Cardiac fibroblast (primary cell): Measurements from ENCODE around the gene SCNN1A.
"Not testable (repeated sequence)": the region's sequence is repeated elsewhere in the genome, so short reads cannot be mapped to it uniquely, and the experiment has no call there.

Experiments
- DNase-seq, 2 donors: peaks; one replicate each; pipeline versions ENCODE4 v3.0.0 to v3.0.0-alpha.2; 2010; ENCODE audit warnings: low read depth in 2 of 2
- H3K4me3 ChIP-seq, 2 donors: replicated peaks in 1 of 2; 1 replicate in 1 of 2; 2 replicates in 1 of 2; pipeline ENCODE4 v1.5.1; 2011; ENCODE audit warnings: low read depth in 2 of 2, low read length in 2 of 2, mild to moderate bottlenecking in 2 of 2, moderate library complexity in 1 of 2
- CTCF ChIP-seq: IDR thresholded peaks from one replicate; pipeline ENCODE4 v1.5.1; 2011; ENCODE audit warnings: low read depth, mild to moderate bottlenecking, low read length, inconsistent platforms

The SCNN1A gene

DNA sequence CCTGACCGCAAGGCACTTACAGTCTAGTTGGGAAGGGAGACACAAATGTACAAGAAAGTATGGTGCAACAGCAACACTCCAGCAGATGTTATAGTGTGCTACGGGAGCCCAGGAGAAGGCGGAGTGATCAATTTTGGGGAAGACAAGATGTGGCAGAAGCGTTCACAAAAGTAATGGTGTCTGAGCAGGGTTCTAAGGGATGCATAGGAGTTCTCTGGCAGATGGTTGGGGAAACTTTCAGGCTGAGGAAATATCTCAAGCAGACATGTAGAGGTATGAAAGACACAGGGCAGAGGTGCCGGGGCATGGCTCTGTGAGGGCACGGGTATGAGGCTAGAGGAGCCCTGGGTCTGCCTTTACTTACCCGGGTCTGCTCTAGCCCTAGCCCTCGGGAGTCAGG lies 28.4 kb downstream of the SCNN1A start:
- no peak for TF ChIP-seq CTCF
- no peak overlapping the region for H3K4me3 ChIP-seq
- DNase-seq = no peak

GRCh38 chr12:6346235-6346832 lies 29.0 kb downstream of the SCNN1A start:
- no peak overlapping the region for H3K4me3 ChIP-seq
- no peak for DNase-seq
- no peak for TF ChIP-seq CTCF

GRCh38 chr12:6345319-6346091 lies 29.9 kb downstream of the SCNN1A start:
- no peak for TF ChIP-seq CTCF
- DNase-seq = peak; percentile 97 to 98
- no peak overlapping the region for H3K4me3 ChIP-seq

DNA sequence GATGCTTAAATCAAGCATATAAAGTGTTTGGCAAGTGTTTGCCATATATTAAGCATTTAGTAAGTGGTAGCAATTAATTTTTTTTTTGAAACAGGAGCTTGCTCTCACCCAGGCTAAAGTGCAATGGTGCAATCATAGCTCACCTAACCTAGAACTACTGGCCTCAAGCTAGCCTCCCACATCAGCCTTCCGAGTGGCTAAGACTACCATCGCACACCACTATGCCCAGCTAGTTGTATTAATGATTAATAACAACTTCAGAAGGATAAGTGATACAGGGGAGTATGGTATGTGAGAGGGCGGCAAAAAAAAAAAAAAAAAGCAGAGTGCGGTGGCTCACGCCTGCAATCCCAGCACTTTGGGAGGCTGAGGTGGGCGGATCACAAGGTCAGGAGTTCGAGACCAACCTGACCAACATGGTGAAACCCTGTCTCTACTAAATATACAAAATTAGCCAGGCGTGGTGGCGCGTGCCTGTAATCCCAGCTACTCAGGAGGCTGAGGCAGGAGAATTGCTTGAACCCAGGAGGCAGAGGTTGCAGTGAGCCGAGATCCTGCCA lies 31.2 kb downstream of the SCNN1A start:
- H3K4me3 ChIP-seq, DNase-seq: not testable (repeated sequence)

GRCh38 chr12:6343518-6343917 lies 31.8 kb downstream of the SCNN1A start:
- DNase-seq = peak in 1 of 2 donors; percentile 21
- TF ChIP-seq CTCF = no peak
- H3K4me3 ChIP-seq = no peak overlapping the region

DNA sequence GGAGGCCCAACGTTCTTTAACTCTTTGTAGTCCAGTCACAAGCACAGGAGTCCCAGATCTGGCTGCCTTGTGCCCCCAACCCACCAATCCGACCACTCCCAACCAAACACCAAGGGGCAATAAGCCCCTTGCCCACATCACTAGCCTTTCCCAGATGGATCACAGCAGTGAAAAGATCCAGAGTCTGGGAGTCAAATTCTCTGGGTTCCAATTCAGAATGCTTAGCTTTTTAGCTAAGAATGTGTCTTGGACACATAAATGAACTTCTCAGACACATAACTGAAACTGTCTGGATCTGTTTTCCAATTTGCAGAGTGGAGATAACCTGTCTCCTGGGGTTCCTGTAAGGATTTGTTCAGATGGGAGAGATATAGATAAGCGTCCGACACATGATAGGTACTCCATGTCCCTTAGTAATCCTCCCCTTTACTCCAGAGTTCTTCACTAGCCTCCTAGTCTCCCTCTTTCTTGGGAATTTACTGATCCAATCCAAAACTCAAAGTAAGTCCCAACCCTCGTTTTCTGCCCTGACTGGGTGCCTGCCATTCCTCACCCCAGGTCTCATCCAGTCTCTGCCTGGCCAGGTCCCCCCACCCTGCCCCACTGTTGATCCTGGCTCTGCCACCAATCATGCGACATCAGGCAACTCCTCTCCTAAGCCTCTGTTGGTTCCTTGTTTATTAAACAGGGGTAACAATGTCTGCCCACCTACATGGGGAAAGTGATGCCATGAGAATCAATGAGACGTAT lies 33.0 kb downstream of the SCNN1A start:
- DNase-seq = peak in 1 of 2 donors; percentile 48
- peak overlapping the region; percentile 99 to 100 for H3K4me3 ChIP-seq
- no peak for TF ChIP-seq CTCF
